ENCODE data around the gene SLC22A4. TPM values are rescaled to one million over a fixed set of nuclear protein-coding genes. Genes with fewer than 3 reads are reported as not detected.

The SLC22A4 gene
- total RNA-seq, 1 donor from 2014 or later: 2.1 TPM

- Mint-ChIP-seq H3K27ac (no peak overlapping the region), H3K4me3 (no peak overlapping the region), H3K36me3 (ENCODE audit: low read depth) (no peaks in the 10 kb centered on the region), H3K27me3 (peaks cover 21% of the 10 kb centered on the region), H3K4me1 (peaks cover 24% of the 10 kb centered on the region), H3K9me3 (no peaks in the 10 kb centered on the region)
- intact Hi-C loops (cut with micrococcal nuclease): no loop called here
- DNase-seq: no peak
Measured at GRCh38 chr5:132258102-132259068, 35.8 kb upstream of the SLC22A4 start.

GRCh38 chr5:132259069-132259851, 34.9 kb upstream of the SLC22A4 start:
- no peak overlapping the region for H3K4me3 Mint-ChIP-seq
- H3K27me3 Mint-ChIP-seq: peaks cover 21% of the 10 kb centered on the region
- DNase-seq: no peak

GRCh38 chr5:132260051-132260450, 34.1 kb upstream of the SLC22A4 start:
- Mint-ChIP-seq H3K4me1 (peaks cover 41% of the 10 kb centered on the region), H3K27ac (peak overlapping the region; percentile 30)

More at GRCh38 chr5:132259069-132259851, 34.9 kb upstream of the SLC22A4 start:
- Mint-ChIP-seq H3K27ac (peak overlapping the region; percentile 17), H3K36me3 (ENCODE audit: low read depth) (no peaks in the 10 kb centered on the region), H3K9me3 (no peaks in the 10 kb centered on the region), H3K4me1 (peaks cover 33% of the 10 kb centered on the region)
- intact Hi-C loops (cut with micrococcal nuclease): no loop called here

GRCh38 chr5:132260714-132261551, 33.3 kb upstream of the SLC22A4 start:
- H3K4me1 Mint-ChIP-seq: peaks cover 44% of the 10 kb centered on the region
- DNase-seq: no peak
- intact Hi-C loops (cut with micrococcal nuclease): loop anchor here (2.0 kb wide), 1 partner anchor 34 kb away; the partner anchor contains the start of gene SLC22A4
- no peaks in the 10 kb centered on the region for H3K36me3 Mint-ChIP-seq (ENCODE audit: low read depth)
- no peaks in the 10 kb centered on the region for H3K9me3 Mint-ChIP-seq
- H3K27ac Mint-ChIP-seq: peak overlapping the region; percentile 30
- peak overlapping the region; percentile 42 for H3K4me3 Mint-ChIP-seq
- peaks cover 15% of the 10 kb centered on the region for H3K27me3 Mint-ChIP-seq

More at GRCh38 chr5:132260051-132260450, 34.1 kb upstream of the SLC22A4 start:
- intact Hi-C loops (cut with micrococcal nuclease): loop anchor here (2.0 kb wide), 1 partner anchor 35 kb away; the partner anchor contains the start of gene SLC22A4
- Mint-ChIP-seq H3K36me3 (ENCODE audit: low read depth) (no peaks in the 10 kb centered on the region), H3K9me3 (no peaks in the 10 kb centered on the region), H3K27me3 (peaks cover 21% of the 10 kb centered on the region), H3K4me3 (peak overlapping the region; percentile 42)
- no peak for DNase-seq

GRCh38 chr5:132261881-132262845, 32.0 kb upstream of the SLC22A4 start:
- intact Hi-C loops (cut with micrococcal nuclease): loop anchor here (2.0 kb wide), 1 partner anchor 33 kb away; the partner anchor contains the start of gene SLC22A4
- Mint-ChIP-seq H3K9me3 (no peaks in the 10 kb centered on the region), H3K4me1 (peaks cover 44% of the 10 kb centered on the region), H3K4me3 (no peak overlapping the region), H3K27ac (no peak overlapping the region), H3K27me3 (peaks cover 5% of the 10 kb centered on the region), H3K36me3 (ENCODE audit: low read depth) (no peaks in the 10 kb centered on the region)
- DNase-seq: no peak

- H3K9me3 Mint-ChIP-seq: no peaks in the 10 kb centered on the region
- H3K36me3 Mint-ChIP-seq (ENCODE audit: low read depth): no peaks in the 10 kb centered on the region
- H3K4me1 Mint-ChIP-seq: peaks cover 49% of the 10 kb centered on the region
- no peak for DNase-seq
- intact Hi-C loops (cut with micrococcal nuclease): no loop called here
- no peak overlapping the region for H3K4me3 Mint-ChIP-seq
- H3K27ac Mint-ChIP-seq: no peak overlapping the region
- H3K27me3 Mint-ChIP-seq: peaks cover 3% of the 10 kb centered on the region
Measured at GRCh38 chr5:132262882-132263547, 31.2 kb upstream of the SLC22A4 start.

GRCh38 chr5:132263548-132264261, 30.5 kb upstream of the SLC22A4 start:
- intact Hi-C loops (cut with micrococcal nuclease): no loop called here
- H3K4me3 Mint-ChIP-seq: no peak overlapping the region
- H3K27me3 Mint-ChIP-seq: no peaks in the 10 kb centered on the region
- DNase-seq: no peak
- H3K4me1 Mint-ChIP-seq: peaks cover 49% of the 10 kb centered on the region
- H3K9me3 Mint-ChIP-seq: no peaks in the 10 kb centered on the region
- H3K36me3 Mint-ChIP-seq (ENCODE audit: low read depth): no peaks in the 10 kb centered on the region
- peak overlapping the region; percentile 75 for H3K27ac Mint-ChIP-seq

GRCh38 chr5:132264546-132265335, 29.5 kb upstream of the SLC22A4 start:
- no peak overlapping the region for H3K4me3 Mint-ChIP-seq
- peak overlapping the region; percentile 75 for H3K27ac Mint-ChIP-seq
- peaks cover 45% of the 10 kb centered on the region for H3K4me1 Mint-ChIP-seq
- no peaks in the 10 kb centered on the region for H3K9me3 Mint-ChIP-seq
- no peaks in the 10 kb centered on the region for H3K27me3 Mint-ChIP-seq
- no peaks in the 10 kb centered on the region for H3K36me3 Mint-ChIP-seq (ENCODE audit: low read depth)
- no peak for DNase-seq
- intact Hi-C loops (cut with micrococcal nuclease): no loop called here

- no peak for DNase-seq
- intact Hi-C loops (cut with micrococcal nuclease): no loop called here
- Mint-ChIP-seq H3K36me3 (ENCODE audit: low read depth) (no peaks in the 10 kb centered on the region), H3K27ac (peak overlapping the region; percentile 51), H3K9me3 (no peaks in the 10 kb centered on the region), H3K4me1 (peaks cover 38% of the 10 kb centered on the region), H3K27me3 (no peaks in the 10 kb centered on the region), H3K4me3 (no peak overlapping the region)
Measured at GRCh38 chr5:132265336-132266030, 28.7 kb upstream of the SLC22A4 start.

- no peaks in the 10 kb centered on the region for H3K36me3 Mint-ChIP-seq (ENCODE audit: low read depth)
- H3K4me1 Mint-ChIP-seq: peaks cover 33% of the 10 kb centered on the region
- intact Hi-C loops (cut with micrococcal nuclease): no loop called here
- DNase-seq: no peak
- no peak overlapping the region for H3K27ac Mint-ChIP-seq
- no peaks in the 10 kb centered on the region for H3K9me3 Mint-ChIP-seq
- H3K4me3 Mint-ChIP-seq: no peak overlapping the region
- H3K27me3 Mint-ChIP-seq: no peaks in the 10 kb centered on the region
Measured at GRCh38 chr5:132266031-132266835, 28.0 kb upstream of the SLC22A4 start.
